Measurements from ENCODE around the gene LMO1.

Gene LMO1

DNA sequence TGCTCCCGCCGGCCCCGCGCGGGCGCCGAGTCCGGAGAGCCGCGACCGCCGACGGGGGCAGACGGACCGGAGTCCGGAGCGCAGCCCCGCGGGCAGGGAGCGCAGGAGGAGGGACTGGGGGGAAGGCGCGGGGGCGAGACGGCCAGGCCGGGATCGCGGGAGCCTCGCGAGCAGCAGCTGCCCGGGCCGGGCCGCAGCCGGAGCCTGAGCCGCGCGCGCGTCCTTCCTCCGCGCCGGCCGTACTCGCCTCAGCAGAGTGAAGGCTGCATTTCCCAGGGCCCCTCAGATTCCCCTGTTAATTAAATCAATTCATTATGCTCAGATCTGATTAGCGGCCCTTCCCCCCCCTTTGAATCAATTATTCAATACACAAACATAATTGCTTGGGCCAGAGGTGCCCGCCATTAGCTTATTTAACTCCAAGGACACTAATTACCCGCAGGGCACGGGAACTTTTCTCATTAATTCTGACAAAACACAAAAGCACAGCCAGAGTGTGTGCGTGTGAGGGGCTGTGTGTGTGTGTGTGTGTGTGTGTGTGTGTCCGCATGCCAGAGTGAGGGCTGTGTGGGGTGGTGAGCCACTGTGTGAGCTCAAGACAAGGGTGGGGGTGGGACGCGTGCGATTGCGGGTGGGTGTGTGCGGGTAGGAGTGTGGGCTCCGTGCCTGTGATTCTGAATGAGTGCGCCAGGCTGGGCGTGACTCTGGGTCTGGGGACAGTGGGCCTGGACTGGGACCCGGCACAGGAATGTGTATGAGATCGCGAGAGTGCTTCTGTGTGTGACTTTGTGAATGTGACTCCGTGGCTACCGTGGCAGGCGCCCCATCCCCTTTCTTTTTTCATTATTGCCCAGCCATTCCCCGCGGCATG is 5.1 kb upstream of the LMO1 start:
- no peak for DNase-seq (ENCODE audit: low read depth, low spot score)
- CTCF ChIA-PET: interaction anchor here (1.0 kb wide), 1 partner anchor 45 kb away, joined by 3 read pairs; no protein-coding TSS in a partner anchor
- peak overlapping the region; percentile 27; the same call in 1 of the 2 replicates for H3K4me3 ChIP-seq (ENCODE audit: low read depth, low read length)
- POLR2A ChIA-PET: no interaction called here
- TF ChIP-seq, protein P1, sequence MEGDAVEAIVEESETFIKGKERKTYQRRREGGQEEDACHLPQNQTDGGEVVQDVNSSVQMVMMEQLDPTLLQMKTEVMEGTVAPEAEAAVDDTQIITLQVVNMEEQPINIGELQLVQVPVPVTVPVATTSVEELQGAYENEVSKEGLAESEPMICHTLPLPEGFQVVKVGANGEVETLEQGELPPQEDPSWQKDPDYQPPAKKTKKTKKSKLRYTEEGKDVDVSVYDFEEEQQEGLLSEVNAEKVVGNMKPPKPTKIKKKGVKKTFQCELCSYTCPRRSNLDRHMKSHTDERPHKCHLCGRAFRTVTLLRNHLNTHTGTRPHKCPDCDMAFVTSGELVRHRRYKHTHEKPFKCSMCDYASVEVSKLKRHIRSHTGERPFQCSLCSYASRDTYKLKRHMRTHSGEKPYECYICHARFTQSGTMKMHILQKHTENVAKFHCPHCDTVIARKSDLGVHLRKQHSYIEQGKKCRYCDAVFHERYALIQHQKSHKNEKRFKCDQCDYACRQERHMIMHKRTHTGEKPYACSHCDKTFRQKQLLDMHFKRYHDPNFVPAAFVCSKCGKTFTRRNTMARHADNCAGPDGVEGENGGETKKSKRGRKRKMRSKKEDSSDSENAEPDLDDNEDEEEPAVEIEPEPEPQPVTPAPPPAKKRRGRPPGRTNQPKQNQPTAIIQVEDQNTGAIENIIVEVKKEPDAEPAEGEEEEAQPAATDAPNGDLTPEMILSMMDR (IDR thresholded peaks at IDR 0.05; ENCODE audit: insufficient read depth, low read length, missing control alignments): no peak

DNA sequence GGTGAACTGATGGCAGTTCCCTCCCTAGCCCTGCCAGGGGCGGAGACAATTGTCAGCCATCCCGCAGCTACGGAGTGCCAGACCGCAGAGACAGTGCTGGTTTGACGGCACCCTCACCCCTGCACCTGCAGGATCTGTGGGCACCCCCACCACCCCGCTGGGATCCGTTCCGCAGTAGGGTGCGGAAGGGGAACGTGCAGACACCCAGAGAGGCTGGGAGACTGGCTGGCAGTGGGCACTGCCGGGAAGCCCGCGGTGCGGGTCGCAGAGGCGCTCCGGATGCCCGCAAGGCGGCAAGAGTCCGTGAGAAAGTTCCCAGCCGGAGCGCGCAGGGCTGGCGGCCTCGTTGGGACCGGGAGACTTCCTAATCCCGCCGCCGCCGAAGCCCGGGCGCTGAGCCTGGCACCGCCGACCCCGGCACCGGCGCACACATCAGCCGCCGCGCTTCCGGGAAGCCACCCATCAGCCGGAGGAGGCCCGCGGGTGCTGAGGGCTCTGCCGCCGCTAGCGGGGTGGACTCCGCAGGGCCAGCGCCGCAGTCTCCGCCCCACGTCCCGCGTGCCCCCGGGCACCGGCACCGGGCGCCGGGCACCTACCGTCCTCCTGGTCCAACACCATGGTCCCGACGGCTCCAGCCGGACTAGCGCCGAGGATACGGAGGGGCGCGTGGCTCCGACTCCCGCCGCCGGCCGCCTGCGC is 4.3 kb upstream of the LMO1 start:
- CTCF ChIA-PET: interaction anchor here (0.7 to 0.9 kb wide), 3 partner anchors 12 to 77 kb away, joined by 3 read pairs; no protein-coding TSS in a partner anchor
- POLR2A ChIA-PET: no interaction called here

DNA sequence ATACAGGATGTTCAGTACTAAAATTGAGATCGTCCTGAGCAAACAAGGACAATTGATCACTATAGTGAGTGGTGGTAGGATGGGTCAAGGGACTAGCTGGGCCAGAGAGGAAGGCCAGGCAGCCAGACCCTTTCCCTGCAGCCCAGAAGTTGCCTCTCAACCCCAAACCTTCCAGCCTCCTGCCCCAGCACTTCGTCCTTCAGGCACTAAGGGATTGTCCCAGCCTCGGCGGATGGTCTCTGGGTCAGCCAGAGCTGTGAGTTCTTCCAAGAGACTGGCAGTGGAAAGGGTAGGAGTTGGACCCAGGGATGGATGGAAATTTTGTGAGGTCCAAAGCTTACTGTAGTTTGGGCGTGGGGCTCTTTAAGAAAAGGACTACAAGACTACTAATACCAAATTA is 3.6 kb upstream of the LMO1 start:
- TF ChIP-seq, protein P1 (IDR thresholded peaks at IDR 0.05; ENCODE audit: insufficient read depth, low read length, missing control alignments): no peak
- CTCF ChIA-PET: interaction anchor here (0.7 to 0.9 kb wide), 3 partner anchors 11 to 76 kb away, joined by 3 read pairs; no protein-coding TSS in a partner anchor
- POLR2A ChIA-PET: no interaction called here

More for the DNA sequence above, 4.3 kb upstream of the LMO1 start:
- TF ChIP-seq, protein P1 (IDR thresholded peaks at IDR 0.05; ENCODE audit: insufficient read depth, low read length, missing control alignments): no peak
- no peak for DNase-seq (ENCODE audit: low read depth, low spot score)
- H3K4me3 ChIP-seq (ENCODE audit: low read depth, low read length): peak overlapping the region; percentile 27

DNA sequence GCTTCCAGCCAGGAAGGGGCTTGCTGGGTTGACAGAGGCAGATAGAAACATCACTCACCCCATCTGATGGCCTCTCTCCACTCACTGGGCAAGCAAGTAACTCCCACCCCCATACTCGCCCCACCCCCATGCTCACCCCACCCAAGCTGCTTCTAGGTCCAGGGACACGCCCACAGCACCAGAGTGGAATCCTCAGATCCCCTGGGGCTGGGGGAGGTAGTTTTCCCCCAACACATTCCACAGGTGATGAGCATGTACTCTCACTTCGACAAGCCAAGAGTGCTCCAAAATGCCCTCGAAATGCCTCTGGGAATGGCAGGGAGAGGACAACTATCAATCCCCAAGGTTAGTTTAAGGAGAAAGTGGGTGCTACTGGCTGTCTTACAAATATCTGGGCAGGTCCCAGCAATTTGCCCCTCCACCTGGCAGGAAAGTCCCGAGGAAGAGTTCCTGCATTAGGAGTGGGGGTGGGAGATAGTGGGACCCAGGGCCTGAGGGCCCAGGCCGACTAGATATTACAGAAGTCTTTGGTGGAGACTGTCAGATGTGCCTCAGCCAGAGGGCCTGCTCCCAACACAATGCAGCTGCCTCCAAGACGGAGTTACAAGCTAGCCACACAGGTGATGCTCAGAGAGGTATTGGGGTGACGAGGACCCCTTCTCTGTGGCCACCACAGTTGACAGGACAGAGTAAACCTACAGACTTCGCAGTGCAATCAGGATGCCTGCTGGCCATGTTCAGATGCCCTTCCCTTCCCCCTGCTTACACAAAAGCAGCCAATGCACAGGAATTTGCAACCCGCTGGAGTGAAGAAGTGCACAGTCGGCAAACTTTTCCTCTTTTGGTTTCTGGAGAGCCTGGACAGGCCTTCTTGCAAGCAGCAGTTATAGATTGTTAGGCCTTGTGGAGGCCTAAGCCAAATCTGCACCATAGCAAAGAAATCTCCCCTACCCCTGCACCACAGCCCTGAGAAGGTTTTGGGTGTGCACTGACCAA is 2.9 kb upstream of the LMO1 start:
- POLR2A ChIA-PET: no interaction called here
- TF ChIP-seq, protein P1 (IDR thresholded peaks at IDR 0.05; ENCODE audit: insufficient read depth, low read length, missing control alignments): no peak
- H3K4me3 ChIP-seq (ENCODE audit: low read depth, low read length): no peak overlapping the region
- CTCF ChIA-PET: interaction anchor here (0.7 to 4.4 kb wide), 6 partner anchors 10 to 301 kb away, joined by 3 to 46 read pairs (median 16); no protein-coding TSS in a partner anchor
- no peak for DNase-seq (ENCODE audit: low read depth, low spot score)

More for the DNA sequence above, 3.6 kb upstream of the LMO1 start:
- H3K4me3 ChIP-seq (ENCODE audit: low read depth, low read length): no peak overlapping the region
- no peak for DNase-seq (ENCODE audit: low read depth, low spot score)

DNA sequence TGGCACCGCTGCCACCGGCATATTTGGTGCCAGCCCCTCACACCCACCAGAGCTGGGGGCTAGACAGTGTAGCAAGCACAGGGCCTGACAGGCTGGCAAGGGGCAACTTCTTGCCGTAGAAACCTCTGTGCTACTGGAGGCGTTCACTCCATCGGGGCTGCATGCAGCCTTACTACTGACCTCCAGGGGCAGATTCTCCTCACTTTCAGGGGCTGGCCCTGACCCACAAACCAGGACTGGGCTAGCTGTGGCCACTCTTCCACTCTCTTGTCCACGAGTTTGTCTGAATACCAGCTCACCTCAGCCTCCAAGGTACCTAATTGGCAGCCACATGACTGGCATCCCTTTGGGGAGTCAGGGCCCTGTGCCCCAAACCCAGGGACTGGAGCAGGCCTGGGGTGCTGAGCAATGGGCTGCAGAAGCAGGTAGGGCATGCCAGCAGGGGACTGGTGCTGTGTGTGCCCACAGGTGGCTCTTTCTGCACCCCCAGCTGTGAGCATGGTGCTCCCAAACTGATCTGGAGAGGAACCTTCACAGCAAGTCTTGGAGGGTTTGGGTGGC is 2.1 kb upstream of the LMO1 start:
- no peak for DNase-seq (ENCODE audit: low read depth, low spot score)
- ChIA-PET CTCF (interaction anchor here (1.1 to 4.4 kb wide), 9 partner anchors 8 to 301 kb away, joined by 4 to 46 read pairs (median 18); no protein-coding TSS in a partner anchor), POLR2A (no interaction called here)
- no peak overlapping the region for H3K4me3 ChIP-seq (ENCODE audit: low read depth, low read length)
- TF ChIP-seq, protein P1 (IDR thresholded peaks at IDR 0.05; ENCODE audit: insufficient read depth, low read length, missing control alignments): no peak
